Sigmoid colon (tissue), 7 donors: ENCODE results near the gene SYT11. TPM values are rescaled to one million over a fixed set of nuclear protein-coding genes. Genes with fewer than 3 reads are reported as not detected.

Experiments used
- DNase-seq: peaks from one replicate; pipeline ENCODE4 v3.0.0-alpha.2; 2019
- H3K27ac ChIP-seq, 4 donors: fragments of 200-600 bp; sonication (generic); one replicate each; pipeline ENCODE4 v1.5.1; 2016 to 2019; ENCODE audit warnings: mild to moderate bottlenecking in 1 of 4
- H3K27me3 ChIP-seq, 3 donors: fragments of 200-600 bp; sonication (generic); one replicate each; pipeline ENCODE4 v1.5.1; 2019; ENCODE audit warnings: mild to moderate bottlenecking in 1 of 3
- H3K36me3 ChIP-seq, 4 donors: fragments of 200-600 bp; sonication (generic); one replicate each; pipeline ENCODE4 v1.5.1; 2016 to 2019
- H3K4me1 ChIP-seq, 4 donors: fragments of 200-600 bp; sonication (generic); one replicate each; pipeline ENCODE4 v1.5.1; 2017 to 2019
- H3K4me3 ChIP-seq, 4 donors: fragments of 200-600 bp; sonication (generic); one replicate each; pipeline ENCODE4 v1.5.1; 2017 to 2019; ENCODE audit warnings: mild to moderate bottlenecking in 2 of 4, moderate library complexity in 1 of 4
- H3K9me3 ChIP-seq, 4 donors: fragments of 200-600 bp in 3 of 4; sonication (generic) in 3 of 4; one replicate each; pipeline versions ENCODE4 v1.5.1 to v1.6.1; 2013 to 2019
- CTCF ChIP-seq, 4 experiments: fragments of 450-650 bp in 3 of 4; fragments of 200-600 bp in 1 of 4; IDR thresholded peaks; one replicate each; pipeline ENCODE4 v1.5.1; 2016 to 2019; ENCODE audit warnings: antibody characterized with exemption in 4 of 4, mild to moderate bottlenecking in 3 of 4, moderate library complexity in 2 of 4
- EP300 ChIP-seq, 4 donors: sonication (generic); formaldehyde crosslinking; IDR thresholded peaks; one replicate each; pipeline ENCODE4 v1.6.1; 2017; ENCODE audit warnings: antibody characterized with exemption in 4 of 4
- POLR2A ChIP-seq, 2 donors: fragments of 450-650 bp; IDR thresholded peaks; one replicate each; pipeline ENCODE4 v1.6.1; 2016; ENCODE audit warnings: antibody characterized with exemption in 2 of 2, mild to moderate bottlenecking in 2 of 2, moderate library complexity in 2 of 2
- POLR2AphosphoS5 ChIP-seq, 4 donors: sonication (generic); formaldehyde crosslinking; IDR thresholded peaks; one replicate each; pipeline ENCODE4 v1.6.1; 2017; ENCODE audit warnings: antibody characterized with exemption in 4 of 4
- WGBS, 2 donors: extraction: QIAGEN DNeasy Blood & Tissue Kit; methylation state at CpG; one replicate each; pipeline ENCODE4 v1.1.7; 2013; 5-methylcytosine and 5-hydroxymethylcytosine counted together
- intact Hi-C: fragments of 100-400 bp; cut with DNase I; formaldehyde crosslinking; loops from one replicate; pipeline ENCODE4 v1.15.1; 2023
- polyA plus RNA-seq, 3 donors: library from polyadenylated mRNA; stranded (reverse); fragments of 200-250 nt; gene quantifications; one replicate each; pipeline ENCODE4 v1.2.3, GENCODE V29; 2013
- total RNA-seq, 4 donors: library from RNA; depleted of rRNA; stranded (reverse); fragments of >200 nt; gene quantifications; one replicate each; pipeline ENCODE4 v1.1.0, GENCODE V29; 2016
- donor health status: healthy with polysubstance abuse.
- donor health status: Bipolar disorder and iron deficiency.
- donor health status: healthy.

Gene SYT11
- total and polyA plus RNA-seq, 7 donors: under 0.01 to 29.1 (median 14.0) TPM

GRCh38 chr1:155840386-155840785, 19.0 kb upstream of the SYT11 start:
- Histone ChIP-seq H3K4me1 (peaks cover 0 to 3% (median 0%) of the 10 kb centered on the region in 4 donors), H3K4me3 (no peak overlapping the region), H3K36me3 (peaks cover 0 to 18% (median 6%) of the 10 kb centered on the region in 4 donors), H3K9me3 (no peaks in the 10 kb centered on the region), H3K27ac (no peak overlapping the region), H3K27me3 (no peaks in the 10 kb centered on the region)
- intact Hi-C loops: loop anchor here (2.0 kb wide), 1 partner anchor 20 kb away; no protein-coding TSS in a partner anchor
- TF ChIP-seq POLR2AphosphoS5 (IDR thresholded peaks at IDR 0.05) (no peak), EP300 (IDR thresholded peaks at IDR 0.05) (no peak), CTCF (IDR thresholded peaks at IDR 0.05) (no peak), POLR2A (IDR thresholded peaks at IDR 0.05) (no peak)
- no peak for DNase-seq
- WGBS, 2 donors: 44 to 80% methylated on average over 5 of the region's 5 CpGs

GRCh38 chr1:155844860-155845421, 14.4 kb upstream of the SYT11 start:
- DNase-seq: no peak
- H3K36me3 ChIP-seq: peaks cover 0 to 39% (median 7%) of the 10 kb centered on the region in 4 donors
- intact Hi-C loops: no loop called here
- no peak for TF ChIP-seq EP300 (IDR thresholded peaks at IDR 0.05)
- TF ChIP-seq CTCF (IDR thresholded peaks at IDR 0.05): no peak
- TF ChIP-seq POLR2A (IDR thresholded peaks at IDR 0.05): no peak
- no peak for TF ChIP-seq POLR2AphosphoS5 (IDR thresholded peaks at IDR 0.05)
- H3K27me3 ChIP-seq: no peaks in the 10 kb centered on the region
- peaks cover 0 to 5% (median 2%) of the 10 kb centered on the region in 4 donors for H3K4me1 ChIP-seq
- WGBS, 2 donors: 82 to 83% methylated on average over 1 of the region's 1 CpG
- no peaks in the 10 kb centered on the region for H3K9me3 ChIP-seq
- no peak overlapping the region for H3K4me3 ChIP-seq
- no peak overlapping the region for H3K27ac ChIP-seq

- 78 to 91% methylated on average over 1 of the region's 1 CpG for WGBS, 2 donors
- TF ChIP-seq POLR2A (IDR thresholded peaks at IDR 0.05) (no peak), CTCF (IDR thresholded peaks at IDR 0.05) (no peak), EP300 (IDR thresholded peaks at IDR 0.05) (no peak), POLR2AphosphoS5 (IDR thresholded peaks at IDR 0.05) (no peak)
- H3K4me1 ChIP-seq: peaks cover 0 to 5% (median 4%) of the 10 kb centered on the region in 4 donors
- H3K9me3 ChIP-seq: no peaks in the 10 kb centered on the region
- intact Hi-C loops: no loop called here
- peaks cover 0 to 65% (median 12%) of the 10 kb centered on the region in 4 donors for H3K36me3 ChIP-seq
- H3K4me3 ChIP-seq: no peak overlapping the region
- no peaks in the 10 kb centered on the region for H3K27me3 ChIP-seq
- no peak for DNase-seq
- H3K27ac ChIP-seq: no peak overlapping the region
Measured at GRCh38 chr1:155847823-155848529, 11.4 kb upstream of the SYT11 start.

GRCh38 chr1:155850345-155850744, 9.0 kb upstream of the SYT11 start:
- WGBS, 2 donors: 85 to 93% methylated on average over 3 of the region's 3 CpGs
- H3K36me3 ChIP-seq: peaks cover 0 to 66% (median 20%) of the 10 kb centered on the region in 4 donors
- no peak for DNase-seq
- intact Hi-C loops: loop anchor here (10.0 kb wide), 1 partner anchor 156 kb away; no protein-coding TSS in a partner anchor
- H3K27me3 ChIP-seq: no peaks in the 10 kb centered on the region
- no peak overlapping the region for H3K27ac ChIP-seq
- peaks cover 0 to 5% (median 2%) of the 10 kb centered on the region in 4 donors for H3K4me1 ChIP-seq
- no peaks in the 10 kb centered on the region for H3K9me3 ChIP-seq
- no peak overlapping the region for H3K4me3 ChIP-seq
- TF ChIP-seq POLR2A (IDR thresholded peaks at IDR 0.05): no peak
- TF ChIP-seq CTCF (IDR thresholded peaks at IDR 0.05): no peak
- no peak for TF ChIP-seq POLR2AphosphoS5 (IDR thresholded peaks at IDR 0.05)
- no peak for TF ChIP-seq EP300 (IDR thresholded peaks at IDR 0.05)
